HG03469 (cell line): ENCODE data around the gene GRIK4.

ENCODE experiments used
- ATAC-seq: cut with Tn5 transposase; IDR thresholded peaks from one replicate; pipeline ENCODE4 v1.9.1; 2021; ENCODE audit warnings: mild to moderate bottlenecking, moderate library complexity, moderate number of reproducible peaks; ENCODE audit not compliant: unreplicated experiment

GRIK4 gene

DNA sequence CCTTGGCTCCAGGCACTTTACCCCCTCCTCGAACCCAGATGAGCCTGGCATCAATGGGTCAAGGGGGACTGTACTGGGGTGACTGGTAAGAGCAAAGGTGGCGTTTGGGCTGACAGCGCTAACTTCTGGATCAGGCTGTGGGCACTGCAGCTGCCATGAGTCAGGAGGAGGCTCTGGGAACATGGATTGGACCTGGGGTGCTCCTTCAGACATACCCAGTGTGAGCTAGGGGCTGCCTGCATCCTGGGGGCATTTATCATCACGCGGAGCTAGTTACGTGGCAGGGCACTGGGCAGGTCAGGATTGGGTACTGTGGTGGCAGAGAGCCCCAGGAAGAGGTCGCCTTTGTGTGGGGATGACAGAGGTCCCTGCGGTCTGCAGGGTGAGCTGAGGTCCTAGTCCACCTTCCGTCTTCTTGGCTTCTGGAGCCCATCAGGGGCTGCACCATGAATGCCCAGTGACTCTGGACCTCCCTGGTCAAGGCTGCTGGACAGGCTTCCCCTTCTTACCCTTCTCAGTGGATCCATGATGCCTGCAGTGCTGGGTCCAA, 13.1 kb downstream of the GRIK4 start:
- no peak for ATAC-seq

DNA sequence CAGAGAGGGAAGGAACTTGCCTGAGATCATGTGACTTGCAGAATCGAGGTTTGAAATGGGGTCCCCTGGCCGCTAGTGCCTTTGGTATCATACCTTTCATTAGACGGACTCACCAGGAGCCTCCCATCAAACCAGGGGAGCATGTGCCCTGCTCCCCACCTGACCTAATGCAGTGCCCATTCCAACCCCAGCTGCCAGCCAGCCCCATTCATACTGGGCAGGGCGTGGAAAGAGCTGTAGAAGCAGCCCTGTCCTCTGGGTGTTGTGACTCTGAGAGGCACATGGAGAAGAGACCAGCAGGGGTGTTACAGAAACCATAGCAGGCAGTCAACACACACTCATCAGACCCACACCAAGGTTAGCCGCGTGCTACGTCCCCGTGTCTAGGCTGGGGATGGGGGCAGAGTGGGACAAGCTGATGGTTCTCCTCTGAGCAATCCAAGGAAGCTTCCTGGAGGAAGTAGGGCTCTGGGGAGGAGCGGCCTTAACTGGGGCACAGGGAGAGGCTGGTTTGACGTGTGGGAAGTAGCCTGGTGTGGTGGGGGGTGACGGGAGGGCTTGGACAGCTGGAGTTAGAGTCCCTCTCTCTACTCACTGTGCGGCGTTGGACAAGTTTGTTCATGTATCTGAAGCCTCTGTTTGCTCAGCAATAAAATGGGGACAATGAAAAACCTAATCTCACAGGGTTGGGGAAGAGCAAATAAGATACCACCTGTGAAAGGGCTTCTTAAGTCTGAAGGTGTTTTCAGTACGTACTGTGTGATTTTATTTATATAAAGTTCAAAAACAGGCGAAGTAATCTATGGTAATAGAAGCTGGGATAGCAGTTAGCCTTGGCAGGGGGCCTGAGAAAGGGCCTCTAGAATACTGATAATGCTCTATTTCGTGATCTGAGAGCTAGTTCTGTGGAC, 14.0 kb downstream of the GRIK4 start:
- ATAC-seq: no peak

GRCh38 chr11:120526241-120526640, 14.7 kb downstream of the GRIK4 start:
- no peak for ATAC-seq

- ATAC-seq: no peak
Measured at GRCh38 chr11:120527111-120527761, 15.7 kb downstream of the GRIK4 start.

GRCh38 chr11:120528749-120529148, 17.2 kb downstream of the GRIK4 start:
- ATAC-seq: no peak

DNA sequence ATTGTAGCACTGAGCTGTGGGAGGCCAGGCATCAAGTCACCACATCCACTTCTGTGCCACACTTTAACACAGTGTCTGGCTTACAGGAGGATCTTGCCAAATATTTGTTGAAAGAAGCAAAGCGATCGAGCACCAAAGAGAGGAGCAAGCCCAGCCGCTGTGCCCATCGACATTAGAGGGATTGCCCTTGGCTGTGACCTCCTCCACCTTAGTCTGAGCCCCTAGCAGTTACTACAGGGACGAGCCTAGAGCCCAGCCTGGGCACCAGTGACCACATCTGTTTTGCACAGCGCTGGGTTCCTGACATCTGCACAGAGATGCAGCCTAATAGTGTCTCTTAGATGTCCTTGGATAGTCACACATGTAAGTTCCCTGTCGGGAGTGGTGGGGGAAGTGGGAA, 17.7 kb downstream of the GRIK4 start:
- ATAC-seq: no peak

- no peak for ATAC-seq
Measured at GRCh38 chr11:120529911-120530310, 18.4 kb downstream of the GRIK4 start.

- no peak for ATAC-seq
Measured at GRCh38 chr11:120532082-120532831, 20.7 kb downstream of the GRIK4 start.

DNA sequence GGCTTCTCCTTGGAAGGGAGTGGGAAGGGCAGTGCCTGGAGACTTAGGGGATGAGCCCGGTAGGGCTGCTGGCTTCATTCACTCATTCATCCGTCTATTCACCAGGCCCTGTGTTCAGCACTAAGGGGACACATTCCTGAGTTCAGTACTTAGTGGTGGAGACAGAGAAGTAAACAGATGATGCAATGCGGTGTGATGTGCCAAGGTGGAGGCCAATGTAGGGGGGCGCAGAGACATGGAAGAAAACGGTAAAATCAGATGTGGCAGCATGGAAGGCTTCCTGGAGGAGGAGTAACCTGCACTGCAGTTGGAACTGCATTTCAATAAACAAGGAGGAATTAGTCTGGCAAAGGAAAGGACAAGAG, 21.3 kb downstream of the GRIK4 start:
- no peak for ATAC-seq

- no peak for ATAC-seq
Measured at GRCh38 chr11:120536091-120536796, 24.7 kb downstream of the GRIK4 start.

- ATAC-seq: no peak
Measured at GRCh38 chr11:120536797-120537169, 25.2 kb downstream of the GRIK4 start.

DNA sequence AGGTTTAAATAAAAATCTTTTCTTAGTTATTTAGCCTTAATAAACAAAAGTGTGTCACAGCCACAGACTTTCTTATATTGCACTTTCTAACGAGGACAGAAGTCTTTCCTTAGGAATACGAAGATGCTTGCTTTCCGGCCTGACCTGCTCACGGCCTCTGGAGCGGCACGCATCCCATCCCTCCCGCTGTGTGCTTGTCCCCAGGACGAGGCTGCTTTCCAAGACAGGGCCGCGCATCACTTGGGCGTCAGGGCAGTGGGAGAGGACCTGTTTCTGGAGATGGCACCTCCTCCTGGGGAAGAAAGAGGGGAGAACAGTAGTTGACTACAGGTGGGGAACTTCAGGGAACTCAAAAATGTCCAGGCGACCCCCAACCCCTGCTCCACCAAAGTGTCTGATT, 26.4 kb downstream of the GRIK4 start:
- no peak for ATAC-seq

GRCh38 chr11:120538707-120539106, 27.2 kb downstream of the GRIK4 start:
- ATAC-seq: no peak

- no peak for ATAC-seq
Measured at GRCh38 chr11:120539667-120540369, 28.3 kb downstream of the GRIK4 start.

DNA sequence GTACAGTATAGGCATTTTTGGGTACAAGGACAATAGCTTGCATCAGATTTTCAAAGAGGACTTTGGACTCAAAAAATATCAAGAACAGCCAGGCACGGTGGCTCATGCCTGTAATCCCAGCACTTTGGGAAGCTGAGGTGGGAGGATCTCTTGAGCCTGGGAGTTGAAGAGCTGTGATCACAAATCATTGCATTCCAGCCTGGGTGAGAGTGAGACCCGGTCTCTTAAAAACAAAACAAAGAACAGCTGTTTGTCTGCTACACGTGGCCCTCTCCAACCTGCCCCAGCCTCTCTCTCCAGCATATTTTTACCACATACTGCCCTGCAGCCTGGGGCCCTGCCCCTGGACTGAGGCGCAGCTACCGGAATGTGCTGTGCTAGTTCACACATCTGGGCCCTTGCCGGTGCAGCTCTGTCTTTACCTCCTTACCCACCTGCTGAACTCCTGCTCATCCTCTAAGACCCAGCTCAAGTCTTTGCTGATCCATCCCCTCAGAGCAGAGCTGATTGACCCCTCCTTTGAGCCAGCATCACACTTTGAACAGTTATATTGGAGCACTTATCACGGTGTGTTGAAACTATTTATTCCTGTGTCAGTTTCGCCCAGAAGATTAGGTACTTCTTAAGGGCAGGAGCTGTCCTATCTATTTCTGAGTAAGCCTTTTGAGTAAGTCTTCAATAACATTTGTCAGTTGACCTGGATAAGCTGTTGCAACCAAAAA, 29.4 kb downstream of the GRIK4 start:
- no peak for ATAC-seq

GRCh38 chr11:120543521-120544215, 32.1 kb downstream of the GRIK4 start:
- ATAC-seq: no peak

DNA sequence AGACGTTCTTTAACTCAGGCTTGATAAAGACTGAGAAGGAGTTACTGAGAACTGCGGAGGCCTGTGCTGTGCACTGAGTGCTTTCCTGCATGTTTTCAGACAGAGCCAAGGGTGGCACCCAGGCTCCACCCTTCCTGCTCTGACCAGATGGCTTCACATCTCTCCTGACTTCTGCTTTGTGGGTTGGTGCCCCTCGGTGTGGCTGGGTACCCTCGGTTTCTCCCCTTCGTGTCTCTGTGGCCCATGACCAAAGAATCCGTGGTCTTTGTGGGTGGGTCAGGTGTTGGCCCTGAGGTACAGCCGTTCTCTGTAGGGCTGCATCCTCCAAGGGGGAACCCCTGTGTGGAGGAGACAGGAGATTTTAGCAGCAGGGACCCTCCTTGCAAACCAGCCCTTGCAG, 34.3 kb downstream of the GRIK4 start:
- ATAC-seq: no peak

GRCh38 chr11:120546312-120547205, 35.0 kb downstream of the GRIK4 start:
- ATAC-seq: no peak
